GM21526 (cell line): Measurements from ENCODE around the gene LAMA2.
"Not testable (repeated sequence)": the region's sequence is repeated elsewhere in the genome, so short reads cannot be mapped to it uniquely, and the experiment has no call there.

Experiments used
- ATAC-seq: cut with Tn5 transposase; IDR thresholded peaks from one replicate; pipeline ENCODE4 v1.9.1; 2021; ENCODE audit warnings: moderate library complexity; ENCODE audit not compliant: unreplicated experiment, low FRiP score

Gene LAMA2

DNA sequence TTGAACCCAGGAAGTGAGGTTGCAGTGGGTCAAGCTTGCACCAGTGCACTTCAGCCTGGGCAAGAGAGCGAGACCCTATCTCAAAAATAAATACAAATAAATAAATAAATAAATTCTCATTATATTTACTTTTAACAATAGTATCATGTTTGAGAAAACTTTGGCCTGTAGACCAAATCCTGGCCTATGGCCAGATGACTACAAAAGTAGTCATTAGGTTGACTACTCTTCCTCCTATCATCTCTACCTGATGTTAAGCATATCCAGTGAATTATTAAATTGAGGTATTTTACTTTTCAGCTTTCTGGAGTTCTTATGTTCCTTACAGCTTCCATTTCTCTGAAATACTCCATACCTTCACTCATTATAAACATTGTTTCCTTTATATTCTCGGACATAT is 280.6 kb downstream of the LAMA2 start:
- no peak for ATAC-seq

DNA sequence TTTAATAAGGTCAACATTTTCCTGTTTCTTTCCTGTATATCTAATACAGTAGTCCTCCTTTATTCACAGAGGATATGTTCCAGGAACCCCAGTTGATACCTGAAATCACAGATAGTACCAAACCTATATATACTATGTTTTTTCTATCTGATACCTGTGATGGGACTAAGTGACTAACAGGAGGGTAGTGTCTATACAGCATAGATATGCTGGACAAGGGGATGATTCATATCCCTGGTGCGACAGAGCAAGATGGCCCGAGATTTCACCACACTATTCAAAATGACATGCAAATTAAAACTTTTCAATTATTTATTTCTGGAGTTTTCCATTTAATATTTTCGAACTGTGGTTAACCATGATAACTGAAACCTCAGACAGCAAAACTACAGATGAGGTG is 281.1 kb downstream of the LAMA2 start:
- ATAC-seq: no peak

DNA sequence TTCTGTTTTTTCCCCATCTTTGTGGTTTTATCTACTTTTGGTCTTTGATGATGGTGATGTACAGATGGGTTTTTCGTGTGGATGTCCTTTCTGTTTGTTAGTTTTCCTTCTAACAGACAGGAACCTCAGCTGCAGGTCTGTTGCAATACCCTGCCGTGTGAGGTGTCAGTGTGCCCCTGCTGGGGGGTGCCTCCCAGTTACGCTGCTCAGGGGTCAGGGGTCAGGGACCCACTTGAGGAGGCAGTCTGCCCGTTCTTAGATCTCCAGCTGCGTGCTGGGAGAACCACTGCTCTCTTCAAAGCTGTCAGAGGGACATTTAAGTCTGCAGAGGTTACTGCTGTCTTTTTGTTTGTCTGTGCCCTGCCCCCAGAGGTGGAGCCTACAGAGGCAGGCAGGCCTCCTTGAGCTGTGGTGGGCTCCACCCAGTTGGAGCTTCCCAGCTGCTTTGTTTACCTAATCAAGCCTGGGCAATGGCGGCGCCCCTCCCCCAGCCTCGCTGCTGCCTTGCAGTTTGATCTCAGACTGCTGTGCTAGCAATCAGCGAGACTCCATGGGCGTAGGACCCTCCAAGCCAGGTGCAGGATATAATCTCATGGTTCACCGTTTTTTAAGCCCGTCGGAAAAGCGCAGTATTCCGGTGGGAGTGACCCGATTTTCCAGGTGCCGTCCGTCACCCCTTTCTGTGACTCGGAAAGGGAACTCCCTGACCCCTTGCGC is 289.5 kb downstream of the LAMA2 start:
- not testable (repeated sequence) for ATAC-seq

DNA sequence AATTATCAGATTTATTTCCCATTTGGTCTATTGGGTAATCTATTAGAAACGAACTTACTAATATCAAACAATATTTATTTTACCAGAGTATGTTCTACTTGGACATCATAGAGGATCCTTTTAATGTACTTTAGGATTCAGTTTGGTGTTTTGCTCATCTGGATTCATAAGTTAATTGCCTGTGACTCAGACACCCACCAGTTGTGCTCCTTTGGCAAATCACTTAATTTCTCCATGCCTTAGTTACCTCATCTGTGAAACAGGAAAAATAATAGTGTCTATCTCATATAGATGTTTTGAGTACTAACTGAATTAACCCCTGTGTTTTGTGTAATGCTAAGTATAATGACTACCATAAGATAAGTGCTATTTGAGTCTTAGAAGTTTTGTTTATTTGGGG is 292.1 kb downstream of the LAMA2 start:
- no peak for ATAC-seq

DNA sequence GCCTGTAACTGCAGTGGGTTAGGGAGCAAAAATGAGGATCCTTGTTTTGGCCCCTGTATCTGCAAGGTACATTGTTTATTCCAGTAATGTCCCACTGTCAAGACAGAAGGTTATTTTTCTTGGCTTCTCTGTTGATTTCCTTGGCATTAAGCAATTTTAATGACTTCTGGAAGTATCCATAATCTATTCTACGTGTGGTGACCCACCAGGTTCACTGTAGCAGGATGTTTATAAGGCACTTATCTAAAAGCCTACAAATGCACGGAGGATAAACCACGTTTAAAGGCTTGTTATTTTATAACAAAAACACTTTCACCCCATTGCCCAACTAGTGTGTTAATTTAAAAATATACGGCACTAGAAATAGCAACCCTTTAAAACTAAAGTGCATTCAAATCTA is 294.9 kb downstream of the LAMA2 start:
- ATAC-seq: no peak

DNA sequence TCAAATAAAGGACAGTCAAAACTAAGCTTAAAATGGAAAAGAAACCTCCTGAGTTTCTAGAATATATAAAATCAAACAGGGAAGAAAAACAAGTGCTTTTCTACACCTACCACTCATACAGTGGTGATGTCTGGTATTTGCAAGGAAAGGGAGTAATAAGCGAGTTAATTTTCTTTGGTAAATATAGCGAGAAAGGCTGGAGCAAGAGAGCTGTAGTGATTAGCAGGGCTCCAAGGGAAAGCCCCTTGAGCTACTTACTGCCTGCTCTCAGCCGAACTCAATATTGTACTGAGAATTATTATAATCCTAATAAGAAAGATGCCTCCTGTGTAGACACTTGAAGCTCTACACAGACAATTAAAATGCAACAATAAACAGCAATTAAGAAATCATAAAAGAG is 296.3 kb downstream of the LAMA2 start:
- ATAC-seq: no peak

DNA sequence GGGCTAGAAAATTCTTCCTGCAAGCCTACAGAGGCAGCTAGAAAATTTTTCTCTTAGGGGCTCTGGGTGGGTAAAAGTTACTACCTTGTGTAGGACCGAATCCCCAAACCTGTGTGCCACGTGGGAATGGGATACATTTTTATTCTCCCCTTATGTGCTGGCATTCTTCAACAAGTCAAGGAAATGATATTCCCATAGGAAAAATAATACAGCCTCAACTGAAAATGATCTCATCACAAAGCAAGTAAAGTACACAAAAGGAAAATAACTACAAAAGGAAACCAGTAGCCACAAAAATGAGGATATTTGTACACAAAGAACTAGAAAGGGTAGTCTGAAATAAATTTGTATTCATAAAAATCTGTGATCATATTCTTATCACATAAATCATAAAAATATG is 298.1 kb downstream of the LAMA2 start:
- ATAC-seq: no peak

DNA sequence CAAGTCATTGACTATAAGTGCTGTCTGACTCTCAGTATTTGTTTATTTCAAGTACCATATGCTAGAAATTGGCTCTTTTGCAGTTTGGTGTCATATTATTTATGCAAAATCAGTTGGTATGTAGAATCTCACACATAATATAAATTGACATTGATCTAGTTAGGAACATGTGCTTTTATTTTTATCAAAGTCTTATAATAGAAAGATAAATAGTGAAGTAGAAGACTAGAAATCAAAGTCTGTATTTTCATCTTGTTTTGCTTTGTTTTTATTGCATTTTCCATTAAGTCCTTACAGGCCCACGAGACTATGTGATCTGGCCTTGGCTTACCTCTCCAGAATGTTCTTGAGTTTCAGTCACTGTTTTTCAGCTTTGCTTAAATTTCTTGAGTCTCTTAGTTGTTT is 300.3 kb downstream of the LAMA2 start:
- ATAC-seq: no peak

DNA sequence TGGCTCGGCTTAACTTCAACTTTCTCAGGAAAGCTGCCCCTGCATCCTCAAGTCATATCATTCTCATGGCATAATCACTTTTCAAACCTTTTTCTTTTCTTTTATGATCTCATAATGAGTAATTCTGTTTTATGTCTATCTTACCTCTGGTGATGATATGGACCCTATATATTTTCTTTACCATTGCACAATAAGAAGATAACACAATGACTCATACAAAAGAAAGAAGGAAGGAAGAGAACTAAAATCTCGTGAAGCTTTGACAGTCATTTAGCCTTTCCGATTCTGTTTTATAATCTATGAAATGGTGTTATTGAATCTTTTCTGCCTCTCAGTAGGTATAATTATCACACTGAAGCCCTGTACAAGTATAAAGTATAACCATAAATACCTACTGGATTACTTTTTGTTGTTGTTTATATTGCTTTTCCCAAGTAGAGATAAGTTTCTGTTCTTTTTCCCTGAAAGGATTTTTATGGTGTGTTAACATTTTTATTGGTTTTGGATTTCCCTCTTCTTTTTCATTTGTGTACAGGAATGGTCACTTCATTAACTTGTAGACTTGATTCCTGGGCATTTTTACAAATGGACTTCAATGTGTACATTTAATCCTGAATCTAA is 300.9 kb downstream of the LAMA2 start:
- ATAC-seq: no peak

DNA sequence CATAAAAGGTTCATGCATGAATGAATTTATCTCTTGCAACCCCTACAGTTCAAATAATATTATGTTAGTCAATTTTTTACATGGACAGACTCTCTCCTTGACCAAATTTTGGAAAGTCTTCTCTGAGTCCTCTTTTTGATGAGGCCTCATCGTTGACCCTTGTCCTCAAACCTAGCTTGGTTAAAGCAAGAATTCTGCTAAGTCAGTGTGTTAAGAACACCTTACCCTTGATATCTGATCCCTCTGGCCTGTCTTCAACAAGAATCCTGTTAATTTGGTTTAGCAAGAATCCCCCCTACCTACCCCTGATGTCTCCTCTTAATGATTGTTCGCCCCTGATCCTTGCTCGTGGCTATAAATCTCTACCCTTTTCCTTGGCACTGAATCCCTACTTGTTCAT is 301.4 kb downstream of the LAMA2 start:
- ATAC-seq: no peak

DNA sequence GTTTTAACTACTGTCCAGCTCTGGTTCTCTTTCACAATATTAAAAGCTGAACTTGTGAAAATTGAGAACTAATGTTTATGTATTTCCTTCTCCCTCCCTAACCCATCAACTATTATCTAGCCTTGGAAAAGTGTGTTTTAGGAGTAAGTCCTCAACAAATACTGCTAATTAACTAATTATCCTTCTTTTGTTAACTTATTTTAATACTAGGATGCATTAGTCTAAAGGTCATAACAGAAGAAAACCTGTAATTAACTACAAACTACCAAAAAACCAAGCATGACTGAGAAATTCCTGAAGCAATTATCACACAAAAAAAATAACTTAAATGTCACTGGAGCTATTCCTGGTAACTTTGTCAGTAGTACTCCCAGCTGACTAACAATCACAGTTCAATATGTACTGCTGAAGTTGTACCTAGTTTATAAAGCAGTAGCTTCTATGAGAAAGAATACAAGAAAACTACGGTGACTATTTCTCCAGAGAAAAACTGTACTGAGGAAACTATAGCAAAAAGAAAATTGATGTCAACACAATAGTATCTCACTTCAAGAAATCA is 301.9 kb downstream of the LAMA2 start:
- no peak for ATAC-seq

DNA sequence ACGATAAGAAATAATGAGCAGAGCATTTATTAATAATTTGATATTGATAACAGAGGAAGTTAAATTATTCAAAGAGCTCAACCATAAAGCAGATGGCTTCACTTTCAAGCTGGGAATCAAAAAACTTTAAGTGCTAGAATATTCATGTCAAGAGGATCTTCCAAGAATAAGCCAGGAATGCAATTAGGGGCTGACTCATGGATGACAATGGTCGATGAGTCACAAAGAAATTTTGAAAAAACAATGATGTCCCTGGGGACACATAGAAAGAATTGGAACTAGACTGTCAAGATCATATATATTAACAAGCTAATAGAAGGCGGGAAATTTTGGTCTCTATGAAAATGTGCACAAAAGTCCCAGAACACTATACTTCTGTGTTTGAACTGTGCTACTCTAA is 304.1 kb downstream of the LAMA2 start:
- no peak for ATAC-seq

DNA sequence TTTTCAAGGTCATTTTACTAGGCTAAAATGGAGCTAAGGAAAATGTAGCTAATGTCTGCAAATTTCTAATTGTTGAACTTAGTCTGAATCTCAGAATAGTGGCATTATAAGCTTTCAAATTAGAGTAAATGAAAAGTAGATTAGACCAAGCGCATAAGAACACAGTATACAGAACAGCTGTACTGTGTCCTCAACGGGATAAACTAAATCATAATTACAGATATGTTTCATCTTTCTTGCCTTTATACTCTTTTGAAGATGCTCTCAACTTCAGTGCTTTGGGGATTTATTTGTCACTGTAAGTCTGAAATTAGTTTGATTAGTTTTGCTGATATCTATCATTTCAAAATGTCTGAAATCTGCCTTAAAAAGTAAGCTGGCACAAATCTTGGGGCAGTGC is 305.4 kb downstream of the LAMA2 start:
- ATAC-seq: no peak

DNA sequence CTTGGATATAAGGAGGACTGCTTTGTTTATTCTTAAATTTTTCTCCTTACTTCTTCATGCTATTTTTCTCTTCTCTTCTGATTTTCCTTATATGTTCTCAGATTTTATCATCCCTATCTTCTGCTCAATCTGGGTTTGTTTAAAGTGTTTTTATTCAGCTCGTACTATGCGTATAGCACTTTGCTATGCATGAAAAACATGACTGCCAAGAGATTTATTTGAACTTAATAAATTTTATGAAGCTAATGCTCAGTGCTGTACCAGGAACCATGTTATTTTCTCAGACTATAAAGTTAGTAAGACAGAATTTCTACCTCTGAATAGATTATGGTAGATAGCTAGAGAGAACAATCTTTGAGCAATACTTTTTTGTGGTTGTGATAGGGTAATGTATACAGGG is 305.9 kb downstream of the LAMA2 start:
- no peak for ATAC-seq

DNA sequence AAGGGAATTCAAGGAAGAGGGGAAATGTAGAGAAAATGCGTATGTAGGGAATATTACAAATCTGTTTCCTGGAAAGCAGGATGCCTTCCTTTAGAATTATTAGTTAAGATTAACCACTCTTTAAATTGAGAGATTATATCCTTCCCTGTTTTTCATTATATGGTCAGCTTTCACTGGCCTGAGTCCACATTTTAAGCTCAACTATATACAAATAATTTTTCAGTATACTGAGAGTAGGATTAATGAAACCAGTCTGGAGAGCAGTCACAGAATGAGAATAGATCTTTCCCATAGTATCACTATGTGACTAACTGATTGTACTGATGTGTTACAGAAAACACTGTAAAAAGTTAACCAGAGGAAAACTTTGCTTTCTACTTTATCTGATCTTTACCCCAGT is 306.3 kb downstream of the LAMA2 start:
- no peak for ATAC-seq

DNA sequence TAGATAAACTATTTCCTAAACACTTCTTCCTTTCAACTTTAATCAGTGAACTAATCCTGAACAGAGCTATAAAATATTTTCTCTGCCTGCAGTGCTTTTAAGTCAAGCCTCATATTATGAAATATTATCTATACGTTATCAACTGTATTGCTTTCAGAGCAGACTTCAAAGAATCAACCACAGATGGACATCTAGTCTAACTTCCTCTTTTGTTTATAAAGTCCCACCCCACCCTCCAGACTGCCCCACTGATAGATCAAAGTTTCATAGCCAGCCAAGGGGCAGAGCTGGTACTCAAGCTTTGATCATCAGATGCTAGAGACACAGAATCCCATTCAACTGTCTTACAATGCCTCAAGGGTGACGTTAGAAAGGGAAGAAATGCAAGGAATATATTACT is 308.3 kb downstream of the LAMA2 start:
- ATAC-seq: no peak

DNA sequence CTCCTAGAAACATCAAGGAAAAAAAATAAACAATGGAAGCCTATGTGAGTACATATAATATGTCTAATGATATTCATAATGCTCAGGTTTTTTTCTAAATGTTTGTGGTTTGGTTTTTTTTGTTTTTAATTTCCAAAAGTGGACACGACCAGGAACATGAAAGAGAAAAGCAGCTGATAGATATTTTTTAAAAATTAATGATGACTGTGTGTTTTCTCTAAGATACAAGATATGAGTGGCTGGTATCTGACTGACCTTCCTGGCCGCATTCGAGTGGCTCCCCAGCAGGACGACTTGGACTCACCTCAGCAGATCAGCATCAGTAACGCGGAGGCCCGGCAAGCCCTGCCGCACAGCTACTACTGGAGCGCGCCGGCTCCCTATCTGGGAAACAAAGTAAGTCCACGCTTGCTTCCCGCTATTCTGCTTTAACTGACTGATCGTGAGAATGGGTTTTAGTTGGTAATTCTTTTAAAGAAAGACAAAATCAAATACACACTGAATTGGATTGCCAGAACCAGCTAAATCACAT is 309.6 kb downstream of the LAMA2 start:
- ATAC-seq: no peak

DNA sequence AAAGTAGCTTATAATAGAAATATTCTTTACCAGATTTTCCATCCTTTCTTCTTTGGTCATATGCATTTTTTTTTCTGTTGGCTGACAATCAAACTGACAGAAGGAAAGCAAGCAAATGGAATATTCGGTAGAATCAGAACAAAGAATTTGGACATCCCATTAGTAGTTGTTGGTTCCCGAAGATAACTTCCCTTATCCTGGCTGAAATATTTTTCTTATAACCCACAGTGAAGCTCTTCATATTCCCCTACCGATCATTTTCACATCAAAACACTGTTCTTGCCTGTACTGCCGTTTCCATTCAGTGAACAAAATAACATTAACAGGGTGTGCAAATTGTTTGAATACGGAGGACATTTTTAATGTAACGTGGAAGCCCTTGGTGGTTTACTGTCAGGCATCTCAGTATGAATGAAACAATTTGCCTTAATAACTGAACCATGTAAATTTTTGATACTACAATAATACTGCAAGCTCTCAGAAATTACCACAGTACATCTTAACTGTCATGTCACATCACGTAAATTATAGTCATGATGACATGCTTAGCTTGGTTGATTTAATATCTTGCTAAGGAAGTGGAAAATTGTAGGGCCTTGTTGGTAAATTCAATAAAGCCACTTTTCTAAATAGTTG is 311.5 kb downstream of the LAMA2 start:
- ATAC-seq: no peak

DNA sequence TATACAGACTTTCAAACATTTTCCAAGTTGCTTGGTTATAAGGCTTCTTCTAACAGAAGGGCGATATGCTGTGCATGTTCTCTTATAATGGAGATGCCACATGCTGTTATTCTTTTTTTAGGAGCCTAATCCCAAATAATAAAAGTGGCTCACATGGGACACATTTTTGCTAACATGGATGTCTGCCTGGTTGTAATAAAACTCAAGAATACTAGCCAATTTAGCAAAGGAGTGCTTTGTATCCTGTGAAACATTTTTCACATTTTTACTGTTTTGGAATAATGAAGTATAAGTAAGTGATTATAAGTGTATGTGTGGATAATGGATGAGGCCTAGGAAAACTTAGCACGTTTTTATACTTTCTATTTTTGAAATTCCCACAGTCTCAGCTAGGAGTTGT is 312.2 kb downstream of the LAMA2 start:
- ATAC-seq: no peak

DNA sequence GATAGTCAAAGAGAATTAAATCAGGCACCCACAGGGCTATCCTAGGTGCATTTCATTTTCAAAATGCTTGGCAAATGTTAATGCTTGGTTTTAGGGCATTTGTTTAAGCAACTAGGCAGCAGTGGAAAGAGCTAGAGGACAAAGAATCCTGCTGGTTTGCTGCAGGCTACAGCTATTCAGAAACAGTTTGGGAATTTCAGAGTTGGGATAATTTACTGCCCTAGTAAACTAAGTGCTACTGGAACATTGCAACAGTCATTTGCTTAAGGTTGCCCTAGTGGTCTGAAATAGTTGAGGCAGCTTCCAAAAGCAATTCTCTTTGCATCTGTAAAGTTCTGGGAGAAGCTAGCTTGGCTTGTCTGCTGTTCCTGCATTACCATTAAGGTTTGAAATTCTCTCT is 312.7 kb downstream of the LAMA2 start:
- ATAC-seq: no peak

DNA sequence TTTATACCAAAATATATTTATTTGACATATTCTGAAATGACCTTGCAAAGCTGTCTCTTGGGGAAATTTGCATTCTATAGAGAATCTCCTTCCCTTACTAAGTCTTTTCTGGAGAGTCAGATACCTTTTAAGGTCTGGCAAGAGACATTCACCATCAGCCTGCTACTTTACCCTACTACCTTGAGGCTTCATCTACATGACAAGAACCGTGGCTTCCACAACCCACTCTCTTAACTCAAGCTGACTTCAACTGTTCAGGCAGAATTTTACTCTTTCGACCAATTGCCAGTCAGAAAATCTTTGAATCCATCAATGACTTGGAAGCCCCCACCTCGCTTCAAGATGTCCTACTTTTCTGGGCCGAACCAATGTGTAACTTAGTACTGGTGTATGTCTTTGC is 314.2 kb downstream of the LAMA2 start:
- ATAC-seq: no peak

DNA sequence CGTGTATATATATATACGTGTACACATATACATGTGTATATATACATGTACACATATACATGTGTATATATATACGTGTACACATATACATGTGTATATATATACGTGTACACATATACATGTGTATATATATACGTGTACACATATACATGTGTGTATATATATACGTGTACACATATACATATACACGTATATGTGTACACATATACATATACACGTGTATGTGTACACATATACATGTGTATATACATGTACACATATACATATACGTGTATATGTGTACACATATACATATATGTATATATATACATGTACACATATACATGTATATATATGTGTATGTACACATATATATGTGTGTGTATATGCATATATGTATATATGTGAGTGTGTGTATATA is 317.2 kb downstream of the LAMA2 start:
- no peak for ATAC-seq
